Activated CD4-positive, alpha-beta T cell treated with anti-CD3 and anti-CD28 coated beads for 48 hours (primary cell): ENCODE data around the gene ANO10.
"Not testable (repeated sequence)": the region's sequence is repeated elsewhere in the genome, so short reads cannot be mapped to it uniquely, and the experiment has no call there.

Experiments used
- DNase-seq: peaks from one replicate; pipeline ENCODE4 v3.0.0-alpha.2; 2020

Gene ANO10

GRCh38 chr3:43515208-43515917 is 106.4 kb downstream of the ANO10 start:
- DNase-seq = no peak

- no peak for DNase-seq
Observed at GRCh38 chr3:43512754-43513404, 108.9 kb downstream of the ANO10 start.

GRCh38 chr3:43506644-43507043 is 115.2 kb downstream of the ANO10 start:
- DNase-seq = no peak

- DNase-seq = peak; percentile 14
Observed at GRCh38 chr3:43505351-43505750, 116.5 kb downstream of the ANO10 start.

GRCh38 chr3:43503067-43503728 is 118.6 kb downstream of the ANO10 start:
- no peak for DNase-seq

DNA sequence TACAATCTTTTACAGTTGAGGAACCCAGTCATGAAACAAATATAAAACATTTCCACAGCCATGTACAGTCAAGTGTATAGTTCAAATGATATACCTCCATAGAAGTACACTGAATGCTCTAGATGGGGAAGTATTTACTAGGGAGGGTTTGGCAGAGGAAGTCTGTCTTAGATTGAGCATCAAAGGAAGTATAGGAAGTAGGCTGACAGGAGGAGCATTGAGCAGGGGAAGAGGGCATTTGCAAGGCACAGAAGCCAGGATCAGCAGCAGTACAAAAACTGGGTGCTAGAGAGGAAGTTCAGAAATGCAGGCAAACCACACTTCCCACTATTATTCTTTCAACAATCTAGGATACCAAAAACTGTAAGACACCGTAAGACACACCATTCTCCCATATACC is 122.6 kb downstream of the ANO10 start:
- no peak for DNase-seq

DNA sequence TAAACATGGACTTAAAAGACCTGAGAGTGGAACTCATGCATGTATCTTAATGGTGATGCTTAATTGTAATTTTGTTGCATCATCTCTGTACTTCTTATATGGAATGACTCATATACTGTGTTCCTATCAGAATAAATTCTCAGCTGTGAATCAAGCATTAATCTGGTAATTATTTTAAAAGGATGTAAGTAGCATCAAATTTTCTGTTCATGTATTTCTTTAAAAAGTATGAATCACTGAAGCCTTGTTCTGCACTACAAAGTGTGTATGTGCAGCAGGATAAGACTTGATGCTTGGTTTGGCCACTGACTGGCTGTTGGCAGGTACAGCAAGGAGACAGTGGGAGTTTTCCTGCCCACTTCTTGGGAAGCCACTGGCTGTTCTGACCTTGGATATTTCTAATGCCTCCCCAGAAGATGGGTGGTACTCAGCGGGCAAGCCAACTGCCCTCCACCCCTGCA is 123.9 kb downstream of the ANO10 start:
- DNase-seq = no peak

DNA sequence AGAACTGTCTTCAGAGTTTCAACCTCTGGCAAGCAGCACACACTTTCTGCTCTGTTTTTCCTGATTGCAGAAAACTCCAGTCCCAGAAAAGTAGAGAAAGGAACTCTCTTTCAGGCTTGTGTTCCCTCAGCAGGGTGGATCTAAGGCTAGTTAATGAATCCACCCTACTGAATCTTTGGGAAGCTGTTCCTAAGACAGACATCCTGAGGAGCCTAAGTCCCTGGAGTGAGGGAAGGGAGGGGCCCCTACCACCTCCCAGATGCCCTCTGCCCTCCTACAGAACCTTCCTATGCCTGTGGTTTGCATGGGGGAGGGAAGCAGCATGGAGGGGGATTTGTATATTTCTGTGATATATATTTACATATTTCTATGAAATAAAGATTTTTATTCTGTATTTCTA is 124.4 kb downstream of the ANO10 start:
- DNase-seq = no peak

DNA sequence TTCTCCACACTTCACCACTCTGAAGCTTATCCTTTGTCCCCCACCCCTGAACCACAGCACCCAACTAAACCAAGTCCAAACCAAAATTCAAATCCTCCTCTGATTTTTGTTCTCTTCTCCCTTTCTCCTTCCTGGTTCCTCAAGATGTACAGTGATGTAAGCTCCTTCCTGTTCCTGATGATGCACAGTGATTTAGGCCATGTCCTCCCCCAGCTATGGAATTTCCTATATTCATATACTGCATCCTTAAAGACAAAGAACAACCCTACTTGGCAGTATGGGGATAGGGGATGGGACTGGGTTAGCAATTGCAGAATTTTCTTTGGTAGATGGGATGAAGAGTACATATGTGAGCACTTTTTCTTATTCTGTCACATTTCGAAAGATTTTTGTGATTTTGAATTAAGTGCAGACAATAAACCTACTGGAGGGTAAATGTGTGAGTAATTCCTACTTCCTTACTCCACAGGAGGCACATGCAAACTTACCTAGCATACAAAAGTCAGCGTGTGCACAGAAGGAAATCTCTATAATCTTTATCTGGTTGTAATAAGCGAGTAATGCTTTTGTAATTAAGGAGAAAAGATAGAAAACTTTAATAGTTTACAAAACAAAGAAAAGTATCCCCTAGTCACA is 125.0 kb downstream of the ANO10 start:
- DNase-seq = no peak

DNA sequence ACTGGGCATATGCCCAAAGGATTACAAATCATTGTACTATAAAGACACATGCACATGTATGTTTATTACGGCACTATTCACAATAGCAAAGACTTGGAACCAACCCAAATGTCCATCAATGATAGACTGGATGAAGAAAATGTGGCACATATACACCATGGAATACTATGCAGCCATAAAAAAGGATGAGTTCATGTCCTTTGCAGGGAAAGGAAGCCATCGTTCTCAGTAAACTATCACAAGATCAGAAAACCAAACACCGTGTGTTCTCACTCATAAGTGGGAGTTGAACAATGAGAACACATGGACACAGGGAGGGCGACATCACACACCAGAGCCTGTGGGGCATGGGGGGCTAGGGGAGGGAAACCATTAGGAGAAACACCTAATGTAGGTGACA is 128.9 kb downstream of the ANO10 start:
- not testable (repeated sequence) for DNase-seq

DNA sequence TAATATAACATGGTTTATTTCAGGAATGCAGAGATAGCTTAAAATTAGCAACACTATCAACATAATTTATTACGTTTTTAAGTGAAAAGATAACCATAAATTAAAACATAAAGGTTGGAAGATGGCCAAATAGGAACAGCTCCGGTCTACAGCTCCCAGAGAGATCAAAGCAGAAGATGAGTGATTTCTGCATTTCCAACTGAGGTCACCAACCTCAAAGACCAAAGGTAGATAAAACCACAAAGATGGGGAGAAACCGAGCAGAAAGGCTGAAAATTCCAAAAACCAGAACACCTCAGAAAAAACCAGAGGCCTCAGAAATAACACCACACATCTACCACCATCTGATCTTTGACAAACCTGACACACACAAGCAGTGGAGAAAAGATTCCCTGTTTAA is 130.0 kb downstream of the ANO10 start:
- not testable (repeated sequence) for DNase-seq

- no peak for DNase-seq
Observed at GRCh38 chr3:43490640-43491185, 131.1 kb downstream of the ANO10 start.

GRCh38 chr3:43489930-43490329 is 131.9 kb downstream of the ANO10 start:
- no peak for DNase-seq

GRCh38 chr3:43485931-43486330 is 135.9 kb downstream of the ANO10 start:
- no peak for DNase-seq

DNA sequence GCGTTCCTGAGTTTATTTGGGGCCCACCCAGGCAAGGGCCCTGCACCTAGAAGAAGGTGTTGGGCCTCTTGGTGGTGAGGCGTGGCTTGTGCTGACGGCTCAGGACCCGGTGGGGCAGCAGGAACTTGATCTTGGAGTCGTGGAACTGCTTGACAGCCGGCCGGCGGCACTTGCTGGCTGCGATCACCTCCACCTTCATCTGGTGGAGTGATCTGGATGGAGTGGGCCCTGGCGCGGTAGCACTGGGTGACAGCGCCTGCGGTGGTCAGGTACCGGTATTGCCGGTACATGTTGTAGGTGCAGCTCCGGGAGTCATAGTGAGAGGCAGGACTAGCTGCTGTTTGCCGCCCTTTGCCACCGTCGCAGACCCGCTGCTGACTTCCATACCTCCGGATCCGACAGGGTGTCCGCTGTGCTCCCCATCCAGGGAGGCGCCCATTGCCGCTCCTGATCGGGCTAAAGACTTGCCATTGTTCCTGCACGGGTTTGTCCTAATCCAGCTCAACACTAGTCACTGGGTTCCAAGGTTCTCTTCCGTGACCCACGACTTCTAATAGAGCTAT is 136.8 kb downstream of the ANO10 start:
- no peak for DNase-seq

DNA sequence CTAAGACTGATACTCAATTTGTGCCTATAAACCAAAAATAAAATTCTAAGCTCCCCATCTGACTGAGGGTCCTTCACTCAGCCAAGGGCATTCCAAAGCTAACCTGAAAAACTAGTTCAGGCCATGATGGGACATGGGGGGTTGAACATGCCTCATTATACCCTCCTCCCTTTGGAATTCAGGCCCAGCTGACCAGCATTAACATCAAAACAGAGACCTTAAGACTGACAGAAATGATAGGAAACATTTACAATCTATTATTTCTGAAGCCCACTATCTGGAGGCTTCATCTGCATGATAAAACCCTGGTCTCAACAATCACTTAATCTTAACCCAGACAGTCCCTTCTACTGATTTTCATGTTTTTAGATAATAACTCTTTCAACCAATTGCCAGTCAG is 140.4 kb downstream of the ANO10 start:
- DNase-seq = no peak

DNA sequence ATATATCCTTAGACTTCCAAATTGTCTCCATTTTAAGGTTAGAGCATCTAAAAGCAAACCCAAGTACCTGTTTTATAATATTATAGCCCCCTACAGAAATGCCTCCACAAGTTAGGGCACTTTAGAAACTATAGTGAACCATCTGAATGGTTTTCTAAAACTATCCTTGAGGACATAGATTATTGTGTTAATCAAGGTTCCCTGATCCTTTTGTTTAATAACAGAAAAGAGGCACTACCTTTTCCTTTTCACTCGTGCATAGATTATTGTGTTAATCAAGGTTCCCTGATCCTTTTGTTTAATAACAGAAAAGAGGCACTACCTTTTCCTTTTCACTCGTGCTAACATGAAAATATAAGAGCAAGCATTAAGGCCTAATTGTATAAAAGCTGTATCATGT is 143.0 kb downstream of the ANO10 start:
- not testable (repeated sequence) for DNase-seq

GRCh38 chr3:43478118-43478785 is 143.6 kb downstream of the ANO10 start:
- DNase-seq = no peak

DNA sequence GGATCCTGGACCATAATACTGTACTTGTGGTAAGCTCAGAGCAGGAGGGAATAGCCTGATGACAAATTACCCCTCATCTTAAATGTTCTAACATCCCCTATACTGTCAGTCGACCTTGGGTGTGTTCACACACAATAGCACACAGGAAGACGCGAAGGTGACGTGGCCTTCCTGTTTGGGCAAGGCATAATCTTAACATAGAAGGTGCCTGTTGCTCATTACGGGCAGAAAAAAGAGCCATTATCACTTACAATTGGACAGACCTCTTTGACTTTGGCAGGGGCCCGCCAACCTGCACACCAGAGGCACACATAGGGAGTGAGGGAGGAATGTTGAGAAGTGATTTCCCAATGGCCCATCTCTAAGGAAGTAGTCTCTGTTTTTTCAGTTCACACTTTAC is 144.2 kb downstream of the ANO10 start:
- peak; percentile 56 for DNase-seq

DNA sequence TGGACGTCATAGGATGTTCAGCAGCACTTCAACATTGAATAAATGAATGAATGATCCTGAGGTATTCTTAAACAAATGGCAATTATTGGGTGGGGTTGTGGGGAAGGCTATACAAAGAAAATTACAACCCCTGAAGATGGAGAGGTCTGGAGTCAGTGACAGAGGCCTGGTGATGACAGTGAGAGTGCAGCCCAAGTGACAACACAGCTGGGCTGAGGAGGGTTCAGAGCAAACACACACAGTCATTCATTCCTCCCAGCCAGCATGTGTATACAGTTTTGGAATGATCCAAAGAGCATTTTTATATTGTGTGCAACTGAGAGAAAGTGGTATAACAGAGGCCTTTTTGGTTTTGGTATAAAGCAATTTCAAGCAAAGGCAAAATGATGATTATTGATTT is 148.1 kb downstream of the ANO10 start:
- no peak for DNase-seq

DNA sequence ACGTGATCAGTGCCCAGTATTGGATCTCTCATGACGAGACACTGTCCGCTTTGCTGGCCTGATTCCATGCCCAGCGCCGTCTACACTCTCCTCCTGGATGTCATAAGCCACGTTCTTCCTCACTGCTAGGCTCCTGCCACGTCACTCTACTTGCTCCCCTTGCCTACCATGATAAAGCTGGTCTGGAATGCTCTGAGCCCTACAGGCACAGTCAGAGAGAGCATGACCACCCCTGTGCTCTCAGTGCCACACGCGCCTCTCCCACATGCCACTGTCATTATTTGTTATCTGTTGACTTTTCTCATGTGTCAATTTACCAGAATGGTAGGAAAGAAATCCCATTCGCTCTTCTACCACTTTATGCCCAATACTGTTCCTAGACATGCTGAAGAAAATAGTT is 148.6 kb downstream of the ANO10 start:
- no peak for DNase-seq

GRCh38 chr3:43468133-43468532 is 153.7 kb downstream of the ANO10 start:
- no peak for DNase-seq
